Mammary epithelial cell (primary cell): ENCODE data around the gene FMNL2.

Source experiments
- EZH2 ChIP-seq: IDR thresholded peaks from 2 replicates; pipeline ENCODE4 v1.6.1; 2012; ENCODE audit warnings: low read length, inconsistent platforms, borderline replicate concordance
- TF ChIP-seq, protein P1 (sequence below), 2 donors: IDR thresholded peaks in 1 of 2; conservative IDR thresholded peaks in 1 of 2; 2 replicates each; pipeline ENCODE4 v1.5.1; 2011 to 2012; ENCODE audit warnings: inconsistent platforms in 2 of 2, low read length in 2 of 2, mild to moderate bottlenecking in 2 of 2, control low read depth in 1 of 2, low read depth in 1 of 2; ENCODE audit not compliant: insufficient read depth in 1 of 2; ENCODE audit errors: extremely low read depth in 1 of 2

DNA sequence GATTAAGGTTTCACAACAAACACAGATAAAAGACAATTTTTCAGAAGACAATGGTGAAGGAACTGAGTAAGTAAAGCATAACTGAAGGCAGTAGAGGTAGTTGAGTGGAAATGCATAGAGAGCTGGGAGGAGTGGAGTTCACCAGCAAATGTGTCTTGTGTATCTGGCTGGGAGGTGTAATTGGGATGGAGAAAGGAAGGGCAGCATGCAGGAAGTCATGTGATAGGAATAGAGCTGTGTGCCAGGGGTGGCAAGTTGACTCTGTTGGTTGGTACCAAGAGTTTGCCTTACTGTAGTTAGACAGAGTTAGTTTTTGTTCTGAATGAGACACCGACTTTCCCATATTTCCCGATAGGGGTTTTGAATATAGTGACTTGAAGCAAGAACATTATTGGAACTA lies 56.3 kb downstream of the FMNL2 start:
- TF ChIP-seq, protein P1, sequence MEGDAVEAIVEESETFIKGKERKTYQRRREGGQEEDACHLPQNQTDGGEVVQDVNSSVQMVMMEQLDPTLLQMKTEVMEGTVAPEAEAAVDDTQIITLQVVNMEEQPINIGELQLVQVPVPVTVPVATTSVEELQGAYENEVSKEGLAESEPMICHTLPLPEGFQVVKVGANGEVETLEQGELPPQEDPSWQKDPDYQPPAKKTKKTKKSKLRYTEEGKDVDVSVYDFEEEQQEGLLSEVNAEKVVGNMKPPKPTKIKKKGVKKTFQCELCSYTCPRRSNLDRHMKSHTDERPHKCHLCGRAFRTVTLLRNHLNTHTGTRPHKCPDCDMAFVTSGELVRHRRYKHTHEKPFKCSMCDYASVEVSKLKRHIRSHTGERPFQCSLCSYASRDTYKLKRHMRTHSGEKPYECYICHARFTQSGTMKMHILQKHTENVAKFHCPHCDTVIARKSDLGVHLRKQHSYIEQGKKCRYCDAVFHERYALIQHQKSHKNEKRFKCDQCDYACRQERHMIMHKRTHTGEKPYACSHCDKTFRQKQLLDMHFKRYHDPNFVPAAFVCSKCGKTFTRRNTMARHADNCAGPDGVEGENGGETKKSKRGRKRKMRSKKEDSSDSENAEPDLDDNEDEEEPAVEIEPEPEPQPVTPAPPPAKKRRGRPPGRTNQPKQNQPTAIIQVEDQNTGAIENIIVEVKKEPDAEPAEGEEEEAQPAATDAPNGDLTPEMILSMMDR (conservative IDR thresholded peaks at IDR 0.05 in 1 of 2, IDR thresholded peaks at IDR 0.05 in 1 of 2; ENCODE audit: extremely low read depth in 1 of 2, insufficient read depth in 1 of 2, low read depth in 1 of 2, low read length in 2 of 2), result no peak
- TF ChIP-seq EZH2, result no peak
